NCI-H1417 (cell line): ENCODE data around the gene TMEFF2.

Experiments
- DNase-seq, 3 experiments: peaks; one replicate each; lab custom pipeline; 2025; lab: John Stamatoyannopoulos, UW

TMEFF2 gene

GRCh38 chr2:191905336-191905735 is 289.4 kb downstream of the TMEFF2 start:
- DNase-seq, result no peak

- DNase-seq, result no peak
Observed at GRCh38 chr2:191901031-191901430, 293.7 kb downstream of the TMEFF2 start.

- DNase-seq, result no peak
Observed at GRCh38 chr2:191899410-191899809, 295.3 kb downstream of the TMEFF2 start.
